K562 (cell line): ENCODE measurements around the gene BIN1. TPM values are rescaled to one million over a fixed set of nuclear protein-coding genes. Genes with fewer than 3 reads are reported as not detected.

Source experiments
- ATAC-seq: fragments of 200-7000 bp; cut with Tn5 transposase; 3 replicates; pipeline ENCODE4 v1.9.1; 2020; ENCODE audit warnings: moderate library complexity
- BruUV-seq: library from RNA; stranded (reverse); fragments of 400-500 nt; replicated peaks from 2 replicates; lab custom pipeline; 2021; lab: Mats Ljungman, UMichigan
- CTCF ChIA-PET: fragments of 300-600 bp; formaldehyde crosslinking; extraction: SDS; loops from one replicate; lab custom pipeline; 2021; ENCODE audit warnings: low intra/inter-chr PET ratio; lab: Yijun Ruan, JAX
- POLR2A ChIA-PET: fragments of 300-600, 350-650 bp; sonication (Branson Sonifier 250); formaldehyde crosslinking; extraction: SDS; loops from one replicate; lab custom pipeline; 2021; ENCODE audit warnings: antibody characterized with exemption, inconsistent platforms; lab: Yijun Ruan, JAX
- DNase-seq, 4 experiments: peaks; one replicate each; pipeline versions ENCODE4 v3.0.0 to v3.0.0-alpha.2; 2011 to 2018; ENCODE audit warnings: low spot score in 3 of 4, mixed read lengths in 3 of 4; ENCODE audit errors: extremely low read depth in 1 of 4
- FAIRE-seq: peaks from 2 replicates; lab custom pipeline; 2011; peaks lifted over from hg19 to GRCh38; lab: Jason Lieb, UNC
- H2AFZ ChIP-seq: 2 replicates; pipeline ENCODE4 v1.6.0; 2011; ENCODE audit warnings: low read depth, low read length, control low read depth, inconsistent platforms
- H3K27ac ChIP-seq: fragments of 200-600 bp; 3 replicates; pipeline ENCODE4 v1.8.0; 2011; ENCODE audit warnings: low read depth, mild to moderate bottlenecking, control low read depth, inconsistent platforms, low read length, moderate library complexity, mixed read lengths; ENCODE audit errors: extremely low read depth
- H3K27me3 ChIP-seq, 2 experiments: fragments of 300-600 bp in 1 of 2; 2 replicates in 1 of 2; 3 replicates in 1 of 2; pipeline versions ENCODE4 v1.6.0 to v1.8.0; 2011; ENCODE audit warnings: inconsistent platforms in 2 of 2, low read length in 2 of 2, mild to moderate bottlenecking in 1 of 2, mixed read lengths in 1 of 2, moderate library complexity in 1 of 2; ENCODE audit not compliant: control insufficient read depth in 2 of 2, insufficient read depth in 2 of 2
- H3K36me3 ChIP-seq: fragments of 300-600 bp; 3 replicates; pipeline ENCODE4 v1.8.0; 2011; ENCODE audit warnings: mild to moderate bottlenecking, low read length, inconsistent platforms; ENCODE audit not compliant: control insufficient read depth, insufficient read depth
- H3K4me1 ChIP-seq, 2 experiments: fragments of 200-600 bp in 1 of 2; replicated peaks in 1 of 2; 2 replicates in 1 of 2; 3 replicates in 1 of 2; pipeline versions ENCODE4 v1.5.1 to v1.8.0; 2011; ENCODE audit warnings: inconsistent platforms in 2 of 2, low read length in 2 of 2, mild to moderate bottlenecking in 1 of 2, mixed read lengths in 1 of 2, moderate library complexity in 1 of 2; ENCODE audit not compliant: control insufficient read depth in 2 of 2, insufficient read depth in 2 of 2
- H3K4me2 ChIP-seq: 2 replicates; pipeline ENCODE4 v1.6.1; 2011; ENCODE audit warnings: low read length, control low read depth, inconsistent platforms, mixed read lengths; ENCODE audit not compliant: insufficient read depth
- H3K4me3 ChIP-seq: fragments of 200-600 bp; sonication (generic), shearing (Covaris generic); 2 replicates; pipeline ENCODE4 v1.5.1; 2016; ENCODE audit warnings: control low read depth, inconsistent platforms
- H3K79me2 ChIP-seq: fragments of 200-600 bp; 3 replicates; pipeline ENCODE4 v1.8.0; 2011; ENCODE audit warnings: low read length, inconsistent platforms; ENCODE audit not compliant: control insufficient read depth, insufficient read depth
- H3K9ac ChIP-seq, 2 experiments: 2 replicates each; pipeline versions ENCODE4 v1.6.0 to v1.6.1; 2011; ENCODE audit warnings: low read depth in 2 of 2, low read length in 2 of 2, control low read depth in 1 of 2, inconsistent platforms in 1 of 2, mild to moderate bottlenecking in 1 of 2, mixed read lengths in 1 of 2; ENCODE audit not compliant: insufficient read depth in 1 of 2
- H3K9me1 ChIP-seq: one replicate; pipeline ENCODE4 v1.6.0; 2011; ENCODE audit warnings: inconsistent platforms, mild to moderate bottlenecking, low read length, moderate library complexity; ENCODE audit not compliant: control insufficient read depth, insufficient read depth
- H3K9me3 ChIP-seq: replicated peaks from 2 replicates; pipeline ENCODE4 v1.5.1; 2011; ENCODE audit warnings: low read depth, low read length, inconsistent platforms; ENCODE audit not compliant: control insufficient read depth, insufficient read depth
- H4K20me1 ChIP-seq: replicated peaks from 2 replicates; pipeline ENCODE4 v1.6.1; 2011; ENCODE audit warnings: low read length, inconsistent platforms, mixed read lengths; ENCODE audit not compliant: control insufficient read depth, insufficient read depth
- ZFP36 ChIP-seq: fragments of 150-350 bp; IDR thresholded peaks from 2 replicates; pipeline ENCODE4 v1.6.1; 2018; ENCODE audit warnings: low read length, low read depth; ENCODE audit not compliant: partially characterized antibody
- WGBS: fragments of 100-300 bp; shearing (Covaris generic); methylation state at CpG from one replicate; pipeline ENCODE4 v1.1.6; 2016; ENCODE audit warnings: low coverage, mixed read lengths; ENCODE audit not compliant: insufficient coverage; ENCODE audit errors: missing lambda C conversion rate; 5-methylcytosine and 5-hydroxymethylcytosine counted together
- in situ Hi-C: fragments of 300-500 bp; cut with MboI; formaldehyde crosslinking; loops from 4 replicates; pipeline ENCODE4 v1.15.0; 2018; ENCODE audit warnings: inconsistent platforms, mixed read lengths
- intact Hi-C: fragments of 100-400 bp; cut with micrococcal nuclease; formaldehyde crosslinking; loops from 2 replicates; pipeline ENCODE4 v1.14.2; 2022
- polyA plus RNA-seq, 8 experiments: library from polyadenylated mRNA; depleted of rRNA in 4 of 8; stranded (reverse) in 5 of 8; unstranded in 3 of 8; fragments of >200 nt; fragmentation: Nextera tagmentation in 2 of 8; fragmentation: Illumina TruSeq in 1 of 8; extraction: Ambion mirVana in 2 of 8; extraction: Trizol in 1 of 8; gene quantifications; 2 replicates each; pipeline versions ENCODE4 v1.2.1 to v1.2.3, GENCODE V29; 2011 to 2014; ENCODE audit warnings: inconsistent platforms in 1 of 8, missing spikeins in 1 of 8
- total RNA-seq, 7 experiments: library from RNA; depleted of rRNA in 6 of 7; stranded (reverse); fragments of >200 nt in 6 of 7; fragmentation: Illumina TruSeq in 2 of 7; extraction: Trizol in 2 of 7; gene quantifications; 2 replicates each; pipeline versions ENCODE4 v1.2.1 to v1.2.3, GENCODE V29; 2011 to 2021; ENCODE audit warnings: low replicate concordance in 1 of 7
- TF ChIP-seq, protein P1 (sequence below): fragments of 250-450 bp; sonication (Bioruptor Pico); IDR thresholded peaks from 2 replicates; pipeline ENCODE4 v1.4.0; 2020; ENCODE audit warnings: borderline replicate concordance

The BIN1 gene
- total and polyA plus RNA-seq, 9 of the 15 experiments (the other 6 are each of a cell fraction or from before 2014, with no cell fraction given) = 0.04 to 2.8 (median 0.79) TPM; not detected in 1

DNA sequence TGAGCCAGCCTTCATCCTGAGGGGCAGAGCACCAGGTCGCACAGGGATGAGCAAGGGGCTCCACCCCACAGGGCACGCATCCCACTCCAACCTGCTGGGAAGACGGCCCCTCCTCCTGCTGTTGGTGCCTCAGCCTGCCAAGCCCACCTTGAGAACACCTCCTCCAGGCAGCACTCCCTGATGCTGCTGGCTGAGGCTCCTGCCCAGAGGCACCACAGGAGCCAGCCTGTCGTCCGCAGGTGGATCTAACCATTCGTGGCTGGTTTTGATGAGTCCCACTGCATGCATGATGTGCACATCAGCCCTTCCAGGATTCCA is 58.4 kb downstream of the BIN1 start:
- in situ Hi-C loops = no loop called here
- CTCF ChIA-PET = interaction anchor here (0.6 kb wide), 1 partner anchor 521 kb away, joined by 3 read pairs; no protein-coding TSS in a partner anchor
- TF ChIP-seq ZFP36 = peak; percentile 54
- TF ChIP-seq, protein P1, sequence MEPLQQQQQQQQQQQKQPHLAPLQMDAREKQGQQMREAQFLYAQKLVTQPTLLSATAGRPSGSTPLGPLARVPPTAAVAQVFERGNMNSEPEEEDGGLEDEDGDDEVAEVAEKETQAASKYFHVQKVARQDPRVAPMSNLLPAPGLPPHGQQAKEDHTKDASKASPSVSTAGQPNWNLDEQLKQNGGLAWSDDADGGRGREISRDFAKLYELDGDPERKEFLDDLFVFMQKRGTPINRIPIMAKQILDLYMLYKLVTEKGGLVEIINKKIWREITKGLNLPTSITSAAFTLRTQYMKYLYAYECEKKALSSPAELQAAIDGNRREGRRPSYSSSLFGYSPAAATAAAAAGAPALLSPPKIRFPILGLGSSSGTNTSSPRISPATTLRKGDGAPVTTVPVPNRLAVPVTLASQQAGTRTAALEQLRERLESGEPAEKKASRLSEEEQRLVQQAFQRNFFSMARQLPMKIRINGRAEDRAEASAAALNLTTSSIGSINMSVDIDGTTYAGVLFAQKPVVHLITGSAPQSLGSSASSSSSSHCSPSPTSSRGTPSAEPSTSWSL (CRISPR knock-in tag) = no peak
- TF ChIP-seq, all 486 proteins: peak for 1
- Histone ChIP-seq H3K36me3 (no peaks in the 10 kb centered on the region), H3K27ac (no peak overlapping the region), H2AFZ (no peak overlapping the region), H3K27me3 (peaks cover 7 to 94% of the 10 kb centered on the region in 2 experiments; a peak in 4 of 5 replicates), H3K4me3 (no peak overlapping the region), H3K79me2 (no peaks in the 10 kb centered on the region), H3K9ac (no peak overlapping the region; a peak in 1 of 4 replicates), H4K20me1 (peaks cover 8% of the 10 kb centered on the region; the same call in 1 of the 2 replicates), H3K4me1 (peaks cover 0 to 48% of the 10 kb centered on the region in 2 experiments; a peak in 2 of 5 replicates), H3K9me1 (no peaks in the 10 kb centered on the region), H3K4me2 (no peak overlapping the region), H3K9me3 (0 out of 2 replicates have a peak, but pooled peaks cover 2% of the 10 kb centered on the region)
- no peak for FAIRE-seq
- intact Hi-C loops = no loop called here
- ATAC-seq = no peak
- no TSS peak for BruUV-seq
- POLR2A ChIA-PET = no interaction called here
- DNase-seq = no peak
- 0% methylated on average over 6 of the region's 6 CpGs for WGBS
